ENCODE measurements around the gene POLE3. TPM values are rescaled to one million over a fixed set of nuclear protein-coding genes. Genes with fewer than 3 reads are reported as not detected.
A peak's percentile ranks its signal among the peaks of the same experiment; 100 is the strongest.

The POLE3 gene
- total and polyA plus RNA-seq, 2 experiments from 2014 or later, result 36.5 to 45.5 TPM

DNA sequence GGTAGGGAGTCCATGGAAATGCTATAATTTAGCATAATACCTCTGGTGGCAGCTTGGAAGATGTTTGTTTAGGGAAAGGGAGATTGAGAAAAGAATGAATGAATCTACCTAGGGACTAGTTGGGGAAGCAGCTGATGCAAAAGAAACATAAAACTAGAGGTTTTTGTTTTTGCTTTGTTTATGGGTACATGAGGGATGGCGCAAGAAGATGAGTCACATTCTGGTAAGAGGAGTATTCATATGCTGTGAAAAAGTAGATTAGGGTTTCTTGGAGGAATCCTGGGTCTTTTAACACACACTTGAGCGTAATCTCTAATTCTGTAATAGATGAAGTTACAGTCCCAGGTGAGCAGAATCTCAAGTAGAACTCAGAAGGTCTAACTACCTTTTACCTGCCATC is 17.2 kb upstream of the POLE3 start:
- no peak for TF ChIP-seq CTCF (IDR thresholded peaks at IDR 0.05; ENCODE audit: low read depth, low read length)
- Histone ChIP-seq H3K36me3 (no peaks in the 10 kb centered on the region), H3K4me3 (no peak overlapping the region), H3K27ac (no peak overlapping the region), H3K4me1 (ENCODE audit: low read depth) (no peaks in the 10 kb centered on the region), H3K27me3 (no peaks in the 10 kb centered on the region), H3K9me3 (ENCODE audit: low read depth) (no peaks in the 10 kb centered on the region)
- peak in 1 of 2 donors; percentile 72 for DNase-seq (ENCODE audit: low read depth in 1 of 2, low spot score in 1 of 2)

- Histone ChIP-seq H3K4me3 (no peak overlapping the region), H3K9me3 (ENCODE audit: low read depth) (no peaks in the 10 kb centered on the region), H3K27me3 (no peaks in the 10 kb centered on the region), H3K4me1 (ENCODE audit: low read depth) (no peaks in the 10 kb centered on the region), H3K27ac (no peak overlapping the region), H3K36me3 (no peaks in the 10 kb centered on the region)
- peak in 1 of 2 donors; percentile 41 for DNase-seq (ENCODE audit: low read depth in 1 of 2, low spot score in 1 of 2)
- TF ChIP-seq CTCF (IDR thresholded peaks at IDR 0.05; ENCODE audit: low read depth, low read length), result no peak
Observed at GRCh38 chr9:113426701-113427100, 16.2 kb upstream of the POLE3 start.

- Histone ChIP-seq H3K36me3 (no peaks in the 10 kb centered on the region), H3K4me1 (ENCODE audit: low read depth) (no peaks in the 10 kb centered on the region), H3K27me3 (no peaks in the 10 kb centered on the region), H3K9me3 (ENCODE audit: low read depth) (no peaks in the 10 kb centered on the region), H3K4me3 (no peak overlapping the region), H3K27ac (no peak overlapping the region)
- no peak for TF ChIP-seq CTCF (IDR thresholded peaks at IDR 0.05; ENCODE audit: low read depth, low read length)
- no peak for DNase-seq (ENCODE audit: low read depth in 1 of 2, low spot score in 1 of 2)
Observed at GRCh38 chr9:113425072-113425471, 14.6 kb upstream of the POLE3 start.

- DNase-seq (ENCODE audit: low read depth in 1 of 2, low spot score in 1 of 2), result no peak
- H3K27me3 ChIP-seq, result no peaks in the 10 kb centered on the region
- H3K27ac ChIP-seq, result no peak overlapping the region
- no peak for TF ChIP-seq CTCF (IDR thresholded peaks at IDR 0.05; ENCODE audit: low read depth, low read length)
- H3K4me1 ChIP-seq (ENCODE audit: low read depth), result no peaks in the 10 kb centered on the region
- H3K4me3 ChIP-seq, result no peak overlapping the region
- no peaks in the 10 kb centered on the region for H3K36me3 ChIP-seq
- no peaks in the 10 kb centered on the region for H3K9me3 ChIP-seq (ENCODE audit: low read depth)
Observed at GRCh38 chr9:113421726-113422125, 11.3 kb upstream of the POLE3 start.

DNA sequence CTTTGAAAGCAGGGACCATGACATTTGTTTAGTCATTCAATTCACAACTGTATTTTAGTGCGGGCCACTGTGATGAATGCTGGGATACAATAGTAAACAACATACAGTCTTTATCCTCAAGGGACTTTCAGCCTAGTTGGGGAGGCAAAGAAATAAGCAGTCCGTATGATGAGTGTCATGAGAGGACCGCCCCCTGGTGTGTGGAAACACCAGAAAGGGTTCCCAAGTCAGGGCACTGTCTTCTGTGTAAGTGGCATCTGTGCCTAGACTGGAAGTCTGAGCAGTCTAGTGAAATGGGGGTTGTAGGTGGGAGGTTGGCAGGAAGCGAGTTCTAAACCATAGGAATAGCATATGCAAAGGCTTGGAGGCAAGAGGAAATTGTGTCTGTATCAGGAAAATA is 6.9 kb upstream of the POLE3 start:
- no peaks in the 10 kb centered on the region for H3K27me3 ChIP-seq
- H3K4me1 ChIP-seq (ENCODE audit: low read depth), result no peaks in the 10 kb centered on the region
- TF ChIP-seq CTCF (IDR thresholded peaks at IDR 0.05; ENCODE audit: low read depth, low read length), result no peak
- no peaks in the 10 kb centered on the region for H3K36me3 ChIP-seq
- DNase-seq (ENCODE audit: low read depth in 1 of 2, low spot score in 1 of 2), result no peak
- H3K27ac ChIP-seq, result no peak overlapping the region
- no peak overlapping the region for H3K4me3 ChIP-seq
- no peaks in the 10 kb centered on the region for H3K9me3 ChIP-seq (ENCODE audit: low read depth)
